B cell (primary cell): ENCODE measurements around the gene KBTBD6. TPM values are rescaled to one million over a fixed set of nuclear protein-coding genes. Genes with fewer than 3 reads are reported as not detected.
"Not testable (repeated sequence)": the region's sequence is repeated elsewhere in the genome, so short reads cannot be mapped to it uniquely, and the experiment has no call there.

ENCODE experiments used
- ATAC-seq: fragments of 200-7000 bp; cut with Tn5 transposase; one replicate; pipeline ENCODE4 v1.10.0; 2021; ENCODE audit warnings: low read depth, mild to moderate bottlenecking, moderate number of reproducible peaks, moderate library complexity
- CTCF ChIA-PET: fragments of 350-600 bp; sonication (Branson Sonifier 250); formaldehyde crosslinking; loops from one replicate; lab custom pipeline; 2021; ENCODE audit warnings: antibody characterized with exemption, inconsistent platforms; lab: Charles Lee
- POLR2A ChIA-PET: fragments of 350-600 bp; sonication (Branson Sonifier 250); formaldehyde crosslinking; loops from one replicate; lab custom pipeline; 2021; ENCODE audit warnings: antibody characterized with exemption; lab: Charles Lee
- DNase-seq: peaks from one replicate; pipeline ENCODE4 v3.0.0; 2013
- H2AFZ ChIP-seq: 2 replicates; pipeline ENCODE4 v1.6.1; 2012; ENCODE audit warnings: mild to moderate bottlenecking, low read depth, low read length; ENCODE audit not compliant: insufficient read depth, poor library complexity, severe bottlenecking
- H3K27ac ChIP-seq, 2 donors: 1 replicate in 1 of 2; 2 replicates in 1 of 2; pipeline ENCODE4 v1.5.1; 2012 to 2013; ENCODE audit warnings: low read length in 2 of 2, mild to moderate bottlenecking in 2 of 2, moderate library complexity in 1 of 2
- H3K27me3 ChIP-seq, 4 experiments: fragments of 200-600 bp in 1 of 4; sonication (generic) in 1 of 4; replicated peaks in 1 of 4; 1 replicate in 2 of 4; 2 replicates in 2 of 4; pipeline versions ENCODE4 v1.6.1 to v1.7.0; 2013 to 2016; ENCODE audit warnings: low read length in 3 of 4, mild to moderate bottlenecking in 2 of 4, mixed read lengths in 1 of 4, moderate library complexity in 1 of 4; ENCODE audit not compliant: insufficient read depth in 4 of 4, control insufficient read depth in 3 of 4; ENCODE audit errors: control extremely low read depth in 1 of 4
- H3K36me3 ChIP-seq, 2 experiments: replicated peaks in 1 of 2; 1 replicate in 1 of 2; 2 replicates in 1 of 2; pipeline versions ENCODE4 v1.6.1 to v1.7.1; 2013; ENCODE audit warnings: low read length in 1 of 2; ENCODE audit not compliant: insufficient read depth in 2 of 2, control insufficient read depth in 1 of 2; ENCODE audit errors: control extremely low read depth in 1 of 2, extremely low read depth in 1 of 2
- H3K4me1 ChIP-seq, 2 donors: fragments of 200-600 bp in 1 of 2; sonication (generic) in 1 of 2; 1 replicate in 1 of 2; 2 replicates in 1 of 2; pipeline versions ENCODE4 v1.5.1 to v1.6.1; 2013 to 2017; ENCODE audit warnings: low read length in 2 of 2; ENCODE audit not compliant: control insufficient read depth in 2 of 2, insufficient read depth in 2 of 2
- H3K4me2 ChIP-seq: replicated peaks from 2 replicates; pipeline ENCODE3; 2012; ENCODE audit warnings: mild to moderate bottlenecking, low read depth, low read length; ENCODE audit not compliant: poor library complexity, severe bottlenecking
- H3K4me3 ChIP-seq, 5 experiments: fragments of 200-600 bp in 1 of 5; sonication (generic) in 1 of 5; 1 replicate in 3 of 5; 2 replicates in 2 of 5; pipeline versions ENCODE4 v1.5.1 to v1.7.0; 2011 to 2016; ENCODE audit warnings: low read length in 4 of 5, mild to moderate bottlenecking in 4 of 5, low read depth in 2 of 5, control low read depth in 1 of 5, moderate library complexity in 1 of 5; ENCODE audit not compliant: insufficient read depth in 1 of 5; ENCODE audit errors: control extremely low read depth in 1 of 5, extremely low read depth in 1 of 5
- H3K79me2 ChIP-seq: fragments of 200-600 bp; sonication (generic); one replicate; pipeline ENCODE4 v1.6.0; 2016; ENCODE audit warnings: low read length; ENCODE audit not compliant: control insufficient read depth, insufficient read depth
- H3K9ac ChIP-seq: fragments of 200-600 bp; sonication (generic); 2 replicates; pipeline ENCODE4 v1.6.1; 2017; ENCODE audit warnings: mild to moderate bottlenecking, low read length, moderate library complexity
- H3K9me3 ChIP-seq, 3 donors: one replicate each; pipeline versions ENCODE4 v1.6.1 to v1.7.1; 2013; ENCODE audit warnings: low read length in 2 of 3; ENCODE audit not compliant: control insufficient read depth in 2 of 3, insufficient read depth in 1 of 3; ENCODE audit errors: control extremely low read depth in 1 of 3
- H4K20me1 ChIP-seq: 2 replicates; pipeline ENCODE4 v1.6.0; 2012; ENCODE audit warnings: mild to moderate bottlenecking, low read length; ENCODE audit not compliant: insufficient read depth, control insufficient read depth, poor library complexity, severe bottlenecking
- H3K27ac Mint-ChIP-seq: one replicate; pipeline ENCODE4 v1.8.0; 2021; ENCODE audit warnings: mixed read lengths
- H3K27me3 Mint-ChIP-seq: one replicate; pipeline ENCODE4 v1.8.0; 2021; ENCODE audit warnings: mixed read lengths
- H3K4me1 Mint-ChIP-seq: one replicate; pipeline ENCODE4 v1.8.0; 2021; ENCODE audit warnings: mixed read lengths
- H3K4me3 Mint-ChIP-seq: one replicate; pipeline ENCODE4 v1.8.0; 2021; ENCODE audit warnings: mixed read lengths
- H3K9me3 Mint-ChIP-seq: one replicate; pipeline ENCODE4 v1.8.0; 2022; ENCODE audit warnings: mixed read lengths; ENCODE audit not compliant: insufficient read depth
- CTCF ChIP-seq: fragments of 200-600 bp; IDR thresholded peaks from one replicate; pipeline ENCODE4 v1.8.0; 2022; ENCODE audit warnings: antibody characterized with exemption, mild to moderate bottlenecking
- EZH2 ChIP-seq: IDR thresholded peaks from 2 replicates; pipeline ENCODE4 v1.6.1; 2012; ENCODE audit warnings: borderline replicate concordance, low read depth, mild to moderate bottlenecking, moderate library complexity, low read length; ENCODE audit not compliant: insufficient read depth, poor library complexity, severe bottlenecking
- WGBS: methylation state at CpG from one replicate; pipeline ENCODE4 v1.1.5; 2013; ENCODE audit warnings: missing lambda C conversion rate; ENCODE audit not compliant: insufficient coverage; 5-methylcytosine and 5-hydroxymethylcytosine counted together
- intact Hi-C: fragments of 100-400 bp; cut with micrococcal nuclease; formaldehyde crosslinking; loops from one replicate; pipeline ENCODE4 v1.10.0; 2022
- polyA plus RNA-seq: library from polyadenylated mRNA; depleted of rRNA; stranded (reverse); fragments of >200 nt; gene quantifications from 2 replicates; pipeline ENCODE4 v1.2.3, GENCODE V29; 2012
- total RNA-seq, 2 donors: library from RNA; stranded (reverse); fragments of 120-200 nt in 1 of 2; gene quantifications; 1 replicate in 1 of 2; 2 replicates in 1 of 2; pipeline versions ENCODE4 v1.2.3 to v1.2.4, GENCODE V29; 2013 to 2022

Gene KBTBD6
- total and polyA plus RNA-seq, 2 donors (not counting 1 experiment from before 2014, with no cell fraction given) = 0.63 to 8.5 TPM

- no CpG with 5 or more reads among the region's 2 CpGs for WGBS
- no peak overlapping the region for H2AFZ ChIP-seq
- Mint-ChIP-seq H3K27ac (no peak overlapping the region), H3K9me3 (peaks cover 3% of the 10 kb centered on the region), H3K4me3 (no peak overlapping the region), H3K27me3 (no peaks in the 10 kb centered on the region), H3K4me1 (no peaks in the 10 kb centered on the region)
- H4K20me1 ChIP-seq = no peaks in the 10 kb centered on the region
- no peak overlapping the region for H3K4me2 ChIP-seq
- H3K4me3 ChIP-seq = no peak overlapping the region
- H3K79me2 ChIP-seq = no peaks in the 10 kb centered on the region
- no peak overlapping the region for H3K27ac ChIP-seq
- no peak overlapping the region for H3K9ac ChIP-seq
- H3K9me3 ChIP-seq = peaks cover 0 to 14% (median 10%) of the 10 kb centered on the region in 3 donors
- DNase-seq = no peak
- CTCF ChIA-PET = no interaction called here
- no peak for ATAC-seq
- no peaks in the 10 kb centered on the region for H3K4me1 ChIP-seq
- POLR2A ChIA-PET = no interaction called here
- no peaks in the 10 kb centered on the region for H3K27me3 ChIP-seq
- H3K36me3 ChIP-seq = peaks cover 0 to 2% of the 10 kb centered on the region in 2 experiments
- intact Hi-C loops = no loop called here
- TF ChIP-seq EZH2 (no peak), CTCF (no peak)
Measured at GRCh38 chr13:41177616-41178015, 45.0 kb upstream of the KBTBD6 start.

GRCh38 chr13:41175576-41175975 is 43.0 kb upstream of the KBTBD6 start:
- H3K27me3 Mint-ChIP-seq, CTCF ChIA-PET, H3K4me3 Mint-ChIP-seq, H3K27ac ChIP-seq, H3K4me1 Mint-ChIP-seq, intact Hi-C loops, H3K4me2 ChIP-seq, H3K27ac Mint-ChIP-seq, POLR2A ChIA-PET, H3K4me1 ChIP-seq, H2AFZ ChIP-seq, H3K79me2 ChIP-seq, H3K4me3 ChIP-seq, H3K9me3 Mint-ChIP-seq, ATAC-seq, DNase-seq, H4K20me1 ChIP-seq, H3K36me3 ChIP-seq, H3K9ac ChIP-seq, H3K27me3 ChIP-seq: not testable (repeated sequence)
- WGBS = 100% methylated on average over 4 of the region's 8 CpGs
- H3K9me3 ChIP-seq = peaks cover 0 to 20% (median 10%) of the 10 kb centered on the region in 3 donors
